ENCODE measurements around the gene CDH26.

The CDH26 gene

GRCh38 chr20:60063739-60064380, 105.6 kb downstream of the CDH26 start:
- DNase-seq: no peak
